HG02973 (cell line): ENCODE measurements around the gene STMN3.

Experiments used
- ATAC-seq: cut with Tn5 transposase; IDR thresholded peaks from one replicate; pipeline ENCODE4 v1.9.1; 2021; ENCODE audit warnings: moderate library complexity; ENCODE audit not compliant: unreplicated experiment

STMN3 gene

GRCh38 chr20:63653041-63653973 is at the start of gene STMN3:
Gene STMN3 (minus strand): TSS chr20:63653424. CDS start chr20:63653345, 79 bp downstream.
- ATAC-seq: no peak

- ATAC-seq: no peak
These were observed 48.9 kb upstream of the STMN3 start for GRCh38 chr20:63702036-63702665.

- no peak for ATAC-seq
These were observed 48.3 kb upstream of the STMN3 start for GRCh38 chr20:63701329-63702035.

GRCh38 chr20:63701051-63701328 is 47.8 kb upstream of the STMN3 start:
- no peak for ATAC-seq

- no peak for ATAC-seq
These were observed 47.2 kb upstream of the STMN3 start for GRCh38 chr20:63700199-63701050.

GRCh38 chr20:63699466-63700198 is 46.4 kb upstream of the STMN3 start:
- ATAC-seq: no peak

- ATAC-seq: no peak
These were observed 45.7 kb upstream of the STMN3 start for GRCh38 chr20:63698739-63699465.

GRCh38 chr20:63697868-63698545 is 44.8 kb upstream of the STMN3 start:
- ATAC-seq: no peak

- no peak for ATAC-seq
These were observed 44.2 kb upstream of the STMN3 start for GRCh38 chr20:63697357-63697867.

- no peak for ATAC-seq
These were observed 43.6 kb upstream of the STMN3 start, which contains the start of gene TNFRSF6B for GRCh38 chr20:63696628-63697356. Gene TNFRSF6B (plus strand): TSS chr20:63696652. CDS start chr20:63696768, 116 bp downstream.

- ATAC-seq: no peak
These were observed 43.0 kb upstream of the STMN3 start for GRCh38 chr20:63696306-63696627.

- no peak for ATAC-seq
These were observed 42.4 kb upstream of the STMN3 start for GRCh38 chr20:63695424-63696305.

- ATAC-seq: no peak
These were observed 41.6 kb upstream of the STMN3 start for GRCh38 chr20:63694584-63695423.

GRCh38 chr20:63693733-63694583 is 40.7 kb upstream of the STMN3 start:
- no peak for ATAC-seq

- ATAC-seq: no peak
These were observed 40.0 kb upstream of the STMN3 start for GRCh38 chr20:63693083-63693732.
